ENCODE results near the gene SERGEF. TPM values are rescaled to one million over a fixed set of nuclear protein-coding genes. Genes with fewer than 3 reads are reported as not detected.

SERGEF gene
- total RNA-seq, 1 donor = 16.9 TPM

- no peak for DNase-seq (ENCODE audit: low read depth)
- no peak overlapping the region for H3K4me3 ChIP-seq (ENCODE audit: low read depth, low read length)
- TF ChIP-seq CTCF (IDR thresholded peaks at IDR 0.05; ENCODE audit: insufficient read depth, low read length) = no peak
These were observed 259.2 kb downstream of the SERGEF start for GRCh38 chr11:17753641-17754040.

- H3K4me3 ChIP-seq (ENCODE audit: low read depth, low read length) = no peak overlapping the region
- TF ChIP-seq CTCF (IDR thresholded peaks at IDR 0.05; ENCODE audit: insufficient read depth, low read length) = no peak
- no peak for DNase-seq (ENCODE audit: low read depth)
These were observed 259.7 kb downstream of the SERGEF start for GRCh38 chr11:17753153-17753552.

DNA sequence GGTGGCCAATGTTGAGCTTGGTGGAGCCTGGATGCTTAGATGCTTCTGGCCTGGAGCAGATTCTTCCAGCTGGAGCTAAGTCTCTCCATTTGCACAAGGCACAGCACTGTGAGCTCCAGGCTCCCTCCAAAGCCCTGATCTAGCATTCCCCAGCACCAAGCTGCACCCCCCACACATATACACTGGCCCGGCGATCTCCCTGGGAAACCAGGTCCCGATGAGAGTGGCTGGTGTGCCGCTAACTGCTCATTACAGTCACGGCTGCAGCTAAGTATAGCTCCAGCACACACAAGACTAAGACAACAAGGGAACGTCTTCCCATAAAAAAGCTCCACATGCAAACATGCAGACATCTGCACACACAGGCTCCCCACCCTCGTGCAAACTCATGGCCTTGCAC lies 260.7 kb downstream of the SERGEF start:
- TF ChIP-seq CTCF (IDR thresholded peaks at IDR 0.05; ENCODE audit: insufficient read depth, low read length) = no peak
- DNase-seq (ENCODE audit: low read depth) = no peak

GRCh38 chr11:17751558-17751957 lies 261.3 kb downstream of the SERGEF start:
- no peak for DNase-seq (ENCODE audit: low read depth)

More for the DNA sequence above, 260.7 kb downstream of the SERGEF start:
- no peak overlapping the region for H3K4me3 ChIP-seq (ENCODE audit: low read depth, low read length)

DNA sequence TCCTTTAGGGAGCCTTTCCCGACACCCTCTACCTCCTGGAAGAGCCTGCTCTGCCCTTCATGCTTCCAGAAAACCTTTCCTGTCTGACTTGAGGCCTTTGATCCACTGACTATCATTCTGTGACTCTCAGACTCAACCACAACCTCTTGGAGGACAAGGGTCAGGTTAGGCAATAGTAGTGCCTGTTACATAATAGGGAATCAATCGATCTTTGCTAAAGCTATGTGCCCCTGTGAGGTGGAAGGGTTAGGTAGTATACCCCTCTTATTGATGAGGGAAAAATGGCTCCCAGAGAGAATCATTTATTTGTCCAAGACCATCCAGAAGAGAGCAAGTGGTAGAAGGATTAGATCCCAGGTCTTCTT lies 262.1 kb downstream of the SERGEF start:
- no peak overlapping the region for H3K4me3 ChIP-seq (ENCODE audit: low read depth, low read length)
- no peak for DNase-seq (ENCODE audit: low read depth)
- no peak for TF ChIP-seq CTCF (IDR thresholded peaks at IDR 0.05; ENCODE audit: insufficient read depth, low read length)

More at GRCh38 chr11:17751558-17751957, 261.3 kb downstream of the SERGEF start:
- no peak overlapping the region for H3K4me3 ChIP-seq (ENCODE audit: low read depth, low read length)
- no peak for TF ChIP-seq CTCF (IDR thresholded peaks at IDR 0.05; ENCODE audit: insufficient read depth, low read length)

- no peak overlapping the region for H3K4me3 ChIP-seq (ENCODE audit: low read depth, low read length)
- TF ChIP-seq CTCF (IDR thresholded peaks at IDR 0.05; ENCODE audit: insufficient read depth, low read length) = no peak
- no peak for DNase-seq (ENCODE audit: low read depth)
These were observed 262.6 kb downstream of the SERGEF start for GRCh38 chr11:17750013-17750800.

Measured in fibroblast of the aortic adventitia (primary cell).